Measurements from ENCODE around the gene TAOK1. TPM values are rescaled to one million over a fixed set of nuclear protein-coding genes. Genes with fewer than 3 reads are reported as not detected.

Gene TAOK1
- total RNA-seq (2021) (86.4 to 87.1 TPM (median 86.5 TPM) in 3 replicates), Bru-seq, nascent RNA (percentile 82 among the genes with signal in this experiment)
- long read RNA-seq, experiment 1, partial matches to known transcripts: 23 of 89 reads
- long read RNA-seq, experiment 1, other reads (novel, unspliced or antisense): 66 of 89 reads
- long read RNA-seq, experiment 2, full-length matches to known transcripts: 3 of 64 reads
- long read RNA-seq, experiment 2, partial matches to known transcripts: 8 of 64 reads
- long read RNA-seq, experiment 2, other reads (novel, unspliced or antisense): 53 of 64 reads
- long read RNA-seq, experiment 3, partial matches to known transcripts: 2 of 2 reads
- long read RNA-seq, experiment 3, other reads (novel, unspliced or antisense): 0 of 2 reads

DNA sequence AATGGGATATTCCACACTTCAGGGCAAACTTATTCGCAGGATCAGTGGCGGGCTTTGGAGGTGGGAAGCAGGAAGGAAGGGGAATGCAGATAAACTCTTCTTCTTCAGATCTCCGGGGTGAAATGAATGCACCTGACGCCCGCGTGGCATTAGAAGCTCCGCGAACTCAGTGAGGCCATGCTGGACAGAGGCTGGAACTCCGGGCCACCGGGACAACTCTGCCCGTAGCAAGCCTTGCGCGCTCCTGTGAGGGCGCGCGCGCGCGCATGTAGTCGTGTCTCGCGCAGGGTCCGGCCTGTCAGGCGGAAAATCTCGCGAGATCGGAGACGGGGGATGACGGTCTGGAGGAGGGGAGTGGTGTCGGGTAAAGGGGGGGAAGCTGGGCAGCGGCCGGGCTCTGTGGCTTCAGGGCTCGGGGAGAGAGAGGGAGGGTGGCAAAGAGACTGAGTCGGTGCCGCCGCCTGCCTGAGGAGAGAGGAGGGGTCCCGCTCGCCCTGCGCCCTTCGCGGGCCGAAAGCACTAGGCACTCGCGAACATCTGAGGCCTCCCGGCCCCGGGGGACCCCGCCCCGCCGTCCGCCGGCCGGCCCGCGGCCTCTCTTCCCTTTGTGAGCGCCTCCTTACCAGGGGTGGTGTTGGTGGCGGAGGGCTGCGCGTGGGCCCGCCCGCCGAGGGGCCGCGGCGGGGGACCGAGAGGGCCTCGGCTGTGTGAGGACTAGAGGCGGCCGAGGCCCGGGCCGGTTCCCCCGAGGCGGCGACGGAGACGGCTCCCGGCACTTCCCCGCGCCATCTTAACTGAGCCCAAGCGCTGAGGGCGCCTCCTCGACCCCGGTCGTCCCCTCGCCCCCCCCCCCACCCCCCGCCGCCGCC, at the start of gene TAOK1:
Gene TAOK1 (plus strand): TSS at position 382 of the 869 bp plus-strand sequence. CDS start 61,186 bp downstream, outside the sequence.
- POLR2A ChIA-PET: interaction anchor here (0.6 to 1.2 kb wide), 4 partner anchors 9 to 170 kb away, joined by 3 to 4 read pairs (median 4); no protein-coding TSS in a partner anchor
- H3K27ac Mint-ChIP-seq: peak within 1 kb of the TSS; percentile 96
- no peaks in the 10 kb centered on the region for H3K9me3 Mint-ChIP-seq
- DNase-seq (ENCODE audit: low spot score) (peak; percentile 99), ATAC-seq (peak; percentile 93)
- H3K4me1 Mint-ChIP-seq: peaks cover 32% of the 10 kb centered on the region
- H3K36me3 Mint-ChIP-seq: no peaks in the 10 kb centered on the region
- CTCF ChIA-PET: interaction anchor here (0.5 to 1.7 kb wide), 8 partner anchors 12 to 241 kb away, joined by 3 to 14 read pairs (median 4); partner anchors contain the start of genes ABHD15 and MYO18A
- peak within 1 kb of the TSS; percentile 94 for H3K4me3 Mint-ChIP-seq
- no peaks in the 10 kb centered on the region for H3K27me3 Mint-ChIP-seq (ENCODE audit: low read depth)
- no peak for TF ChIP-seq ZNF219 (CRISPR knock-in tag; IDR thresholded peaks at IDR 0.05; ENCODE audit: borderline replicate concordance)
- TF ChIP-seq, protein P1, sequence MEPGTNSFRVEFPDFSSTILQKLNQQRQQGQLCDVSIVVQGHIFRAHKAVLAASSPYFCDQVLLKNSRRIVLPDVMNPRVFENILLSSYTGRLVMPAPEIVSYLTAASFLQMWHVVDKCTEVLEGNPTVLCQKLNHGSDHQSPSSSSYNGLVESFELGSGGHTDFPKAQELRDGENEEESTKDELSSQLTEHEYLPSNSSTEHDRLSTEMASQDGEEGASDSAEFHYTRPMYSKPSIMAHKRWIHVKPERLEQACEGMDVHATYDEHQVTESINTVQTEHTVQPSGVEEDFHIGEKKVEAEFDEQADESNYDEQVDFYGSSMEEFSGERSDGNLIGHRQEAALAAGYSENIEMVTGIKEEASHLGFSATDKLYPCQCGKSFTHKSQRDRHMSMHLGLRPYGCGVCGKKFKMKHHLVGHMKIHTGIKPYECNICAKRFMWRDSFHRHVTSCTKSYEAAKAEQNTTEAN (CRISPR knock-in tag; IDR thresholded peaks at IDR 0.05): no peak; the same call in 1 of the 2 replicates
- TF ChIP-seq, protein P2, sequence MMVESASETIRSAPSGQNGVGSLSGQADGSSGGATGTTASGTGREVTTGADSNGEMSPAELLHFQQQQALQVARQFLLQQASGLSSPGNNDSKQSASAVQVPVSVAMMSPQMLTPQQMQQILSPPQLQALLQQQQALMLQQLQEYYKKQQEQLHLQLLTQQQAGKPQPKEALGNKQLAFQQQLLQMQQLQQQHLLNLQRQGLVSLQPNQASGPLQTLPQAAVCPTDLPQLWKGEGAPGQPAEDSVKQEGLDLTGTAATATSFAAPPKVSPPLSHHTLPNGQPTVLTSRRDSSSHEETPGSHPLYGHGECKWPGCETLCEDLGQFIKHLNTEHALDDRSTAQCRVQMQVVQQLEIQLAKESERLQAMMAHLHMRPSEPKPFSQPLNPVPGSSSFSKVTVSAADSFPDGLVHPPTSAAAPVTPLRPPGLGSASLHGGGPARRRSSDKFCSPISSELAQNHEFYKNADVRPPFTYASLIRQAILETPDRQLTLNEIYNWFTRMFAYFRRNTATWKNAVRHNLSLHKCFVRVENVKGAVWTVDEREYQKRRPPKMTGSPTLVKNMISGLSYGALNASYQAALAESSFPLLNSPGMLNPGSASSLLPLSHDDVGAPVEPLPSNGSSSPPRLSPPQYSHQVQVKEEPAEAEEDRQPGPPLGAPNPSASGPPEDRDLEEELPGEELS (CRISPR knock-in tag; IDR thresholded peaks at IDR 0.05): no peak
- peak; percentile 57; the same call in 1 of the 2 replicates for TF ChIP-seq SMAD3 (CRISPR knock-in tag; IDR thresholded peaks at IDR 0.05; ENCODE audit: borderline replicate concordance)
- TF ChIP-seq CREM (CRISPR knock-in tag; IDR thresholded peaks at IDR 0.05): no peak
- TF ChIP-seq, protein P3, sequence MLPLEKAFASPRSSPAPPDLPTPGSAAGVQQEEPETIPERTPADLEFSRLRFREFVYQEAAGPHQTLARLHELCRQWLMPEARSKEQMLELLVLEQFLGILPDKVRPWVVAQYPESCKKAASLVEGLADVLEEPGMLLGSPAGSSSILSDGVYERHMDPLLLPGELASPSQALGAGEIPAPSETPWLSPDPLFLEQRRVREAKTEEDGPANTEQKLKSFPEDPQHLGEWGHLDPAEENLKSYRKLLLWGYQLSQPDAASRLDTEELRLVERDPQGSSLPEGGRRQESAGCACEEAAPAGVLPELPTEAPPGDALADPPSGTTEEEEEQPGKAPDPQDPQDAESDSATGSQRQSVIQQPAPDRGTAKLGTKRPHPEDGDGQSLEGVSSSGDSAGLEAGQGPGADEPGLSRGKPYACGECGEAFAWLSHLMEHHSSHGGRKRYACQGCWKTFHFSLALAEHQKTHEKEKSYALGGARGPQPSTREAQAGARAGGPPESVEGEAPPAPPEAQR (CRISPR knock-in tag; IDR thresholded peaks at IDR 0.05): no peak
- TF ChIP-seq, protein P4, sequence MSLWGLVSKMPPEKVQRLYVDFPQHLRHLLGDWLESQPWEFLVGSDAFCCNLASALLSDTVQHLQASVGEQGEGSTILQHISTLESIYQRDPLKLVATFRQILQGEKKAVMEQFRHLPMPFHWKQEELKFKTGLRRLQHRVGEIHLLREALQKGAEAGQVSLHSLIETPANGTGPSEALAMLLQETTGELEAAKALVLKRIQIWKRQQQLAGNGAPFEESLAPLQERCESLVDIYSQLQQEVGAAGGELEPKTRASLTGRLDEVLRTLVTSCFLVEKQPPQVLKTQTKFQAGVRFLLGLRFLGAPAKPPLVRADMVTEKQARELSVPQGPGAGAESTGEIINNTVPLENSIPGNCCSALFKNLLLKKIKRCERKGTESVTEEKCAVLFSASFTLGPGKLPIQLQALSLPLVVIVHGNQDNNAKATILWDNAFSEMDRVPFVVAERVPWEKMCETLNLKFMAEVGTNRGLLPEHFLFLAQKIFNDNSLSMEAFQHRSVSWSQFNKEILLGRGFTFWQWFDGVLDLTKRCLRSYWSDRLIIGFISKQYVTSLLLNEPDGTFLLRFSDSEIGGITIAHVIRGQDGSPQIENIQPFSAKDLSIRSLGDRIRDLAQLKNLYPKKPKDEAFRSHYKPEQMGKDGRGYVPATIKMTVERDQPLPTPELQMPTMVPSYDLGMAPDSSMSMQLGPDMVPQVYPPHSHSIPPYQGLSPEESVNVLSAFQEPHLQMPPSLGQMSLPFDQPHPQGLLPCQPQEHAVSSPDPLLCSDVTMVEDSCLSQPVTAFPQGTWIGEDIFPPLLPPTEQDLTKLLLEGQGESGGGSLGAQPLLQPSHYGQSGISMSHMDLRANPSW (CRISPR knock-in tag; conservative IDR thresholded peaks at IDR 0.05; ENCODE audit: low read depth): no peak
- no peak for TF ChIP-seq TP53 (CRISPR knock-in tag; IDR thresholded peaks at IDR 0.05)
- TF ChIP-seq, protein P5, sequence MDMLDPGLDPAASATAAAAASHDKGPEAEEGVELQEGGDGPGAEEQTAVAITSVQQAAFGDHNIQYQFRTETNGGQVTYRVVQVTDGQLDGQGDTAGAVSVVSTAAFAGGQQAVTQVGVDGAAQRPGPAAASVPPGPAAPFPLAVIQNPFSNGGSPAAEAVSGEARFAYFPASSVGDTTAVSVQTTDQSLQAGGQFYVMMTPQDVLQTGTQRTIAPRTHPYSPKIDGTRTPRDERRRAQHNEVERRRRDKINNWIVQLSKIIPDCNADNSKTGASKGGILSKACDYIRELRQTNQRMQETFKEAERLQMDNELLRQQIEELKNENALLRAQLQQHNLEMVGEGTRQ (CRISPR knock-in tag; IDR thresholded peaks at IDR 0.05): 0 out of 2 replicates have a peak, but pooled peaks have one; percentile 29
- peak; percentile 47; the same call in 1 of the 2 replicates for TF ChIP-seq FOXP1 (CRISPR knock-in tag; IDR thresholded peaks at IDR 0.05; ENCODE audit: borderline replicate concordance)
- no peak for TF ChIP-seq NR2C2 (CRISPR knock-in tag; IDR thresholded peaks at IDR 0.05)
- TF ChIP-seq RELA (CRISPR knock-in tag; IDR thresholded peaks at IDR 0.05; ENCODE audit: borderline replicate concordance): no peak
- TF ChIP-seq MYBL2 (CRISPR knock-in tag; IDR thresholded peaks at IDR 0.05): peak; percentile 42; the same call in 1 of the 2 replicates
- no peak for TF ChIP-seq KAT7 (CRISPR knock-in tag; IDR thresholded peaks at IDR 0.05; ENCODE audit: borderline replicate concordance)
- no peak for TF ChIP-seq GTF2I (CRISPR knock-in tag; conservative IDR thresholded peaks at IDR 0.05)
- no peak for TF ChIP-seq ETV6 (CRISPR knock-in tag; IDR thresholded peaks at IDR 0.05)
- TF ChIP-seq MXD4 (CRISPR knock-in tag; IDR thresholded peaks at IDR 0.05; ENCODE audit: borderline replicate concordance): no peak
- TF ChIP-seq, protein P6, sequence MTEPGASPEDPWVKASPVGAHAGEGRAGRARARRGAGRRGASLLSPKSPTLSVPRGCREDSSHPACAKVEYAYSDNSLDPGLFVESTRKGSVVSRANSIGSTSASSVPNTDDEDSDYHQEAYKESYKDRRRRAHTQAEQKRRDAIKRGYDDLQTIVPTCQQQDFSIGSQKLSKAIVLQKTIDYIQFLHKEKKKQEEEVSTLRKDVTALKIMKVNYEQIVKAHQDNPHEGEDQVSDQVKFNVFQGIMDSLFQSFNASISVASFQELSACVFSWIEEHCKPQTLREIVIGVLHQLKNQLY (CRISPR knock-in tag; IDR thresholded peaks at IDR 0.05): no peak
- TF ChIP-seq, protein P7, sequence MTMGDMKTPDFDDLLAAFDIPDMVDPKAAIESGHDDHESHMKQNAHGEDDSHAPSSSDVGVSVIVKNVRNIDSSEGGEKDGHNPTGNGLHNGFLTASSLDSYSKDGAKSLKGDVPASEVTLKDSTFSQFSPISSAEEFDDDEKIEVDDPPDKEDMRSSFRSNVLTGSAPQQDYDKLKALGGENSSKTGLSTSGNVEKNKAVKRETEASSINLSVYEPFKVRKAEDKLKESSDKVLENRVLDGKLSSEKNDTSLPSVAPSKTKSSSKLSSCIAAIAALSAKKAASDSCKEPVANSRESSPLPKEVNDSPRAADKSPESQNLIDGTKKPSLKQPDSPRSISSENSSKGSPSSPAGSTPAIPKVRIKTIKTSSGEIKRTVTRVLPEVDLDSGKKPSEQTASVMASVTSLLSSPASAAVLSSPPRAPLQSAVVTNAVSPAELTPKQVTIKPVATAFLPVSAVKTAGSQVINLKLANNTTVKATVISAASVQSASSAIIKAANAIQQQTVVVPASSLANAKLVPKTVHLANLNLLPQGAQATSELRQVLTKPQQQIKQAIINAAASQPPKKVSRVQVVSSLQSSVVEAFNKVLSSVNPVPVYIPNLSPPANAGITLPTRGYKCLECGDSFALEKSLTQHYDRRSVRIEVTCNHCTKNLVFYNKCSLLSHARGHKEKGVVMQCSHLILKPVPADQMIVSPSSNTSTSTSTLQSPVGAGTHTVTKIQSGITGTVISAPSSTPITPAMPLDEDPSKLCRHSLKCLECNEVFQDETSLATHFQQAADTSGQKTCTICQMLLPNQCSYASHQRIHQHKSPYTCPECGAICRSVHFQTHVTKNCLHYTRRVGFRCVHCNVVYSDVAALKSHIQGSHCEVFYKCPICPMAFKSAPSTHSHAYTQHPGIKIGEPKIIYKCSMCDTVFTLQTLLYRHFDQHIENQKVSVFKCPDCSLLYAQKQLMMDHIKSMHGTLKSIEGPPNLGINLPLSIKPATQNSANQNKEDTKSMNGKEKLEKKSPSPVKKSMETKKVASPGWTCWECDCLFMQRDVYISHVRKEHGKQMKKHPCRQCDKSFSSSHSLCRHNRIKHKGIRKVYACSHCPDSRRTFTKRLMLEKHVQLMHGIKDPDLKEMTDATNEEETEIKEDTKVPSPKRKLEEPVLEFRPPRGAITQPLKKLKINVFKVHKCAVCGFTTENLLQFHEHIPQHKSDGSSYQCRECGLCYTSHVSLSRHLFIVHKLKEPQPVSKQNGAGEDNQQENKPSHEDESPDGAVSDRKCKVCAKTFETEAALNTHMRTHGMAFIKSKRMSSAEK (CRISPR knock-in tag; IDR thresholded peaks at IDR 0.05; ENCODE audit: borderline replicate concordance): no peak
- TF ChIP-seq CBFB (CRISPR knock-in tag; IDR thresholded peaks at IDR 0.05; ENCODE audit: low read depth): no peak
- no peak; the same call in 1 of the 2 replicates for TF ChIP-seq OVOL2 (CRISPR knock-in tag; IDR thresholded peaks at IDR 0.05; ENCODE audit: borderline replicate concordance)
